Measurements from ENCODE around the gene HRCT1.

Gene HRCT1

DNA sequence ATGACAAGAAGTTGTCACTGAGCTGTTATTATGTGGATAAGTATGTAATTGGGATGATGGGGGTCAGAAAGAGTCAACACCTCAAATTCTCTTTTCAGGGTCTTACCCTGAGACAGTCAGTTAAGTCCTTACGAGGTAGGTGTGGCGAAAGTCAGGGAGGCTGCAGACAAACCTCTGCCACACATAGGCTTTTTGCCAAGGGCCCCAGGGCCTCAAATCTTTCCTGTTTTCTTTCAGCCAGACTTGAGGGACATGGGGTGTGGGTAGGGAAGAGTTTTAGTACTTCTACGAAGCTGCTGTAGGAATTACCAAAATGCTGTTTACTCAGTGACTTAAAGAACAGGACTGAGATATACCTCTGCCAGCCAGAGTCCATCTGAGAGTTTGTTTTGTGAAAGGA, 38.2 kb downstream of the HRCT1 start:
- no peak for DNase-seq (ENCODE audit: low spot score)

DNA sequence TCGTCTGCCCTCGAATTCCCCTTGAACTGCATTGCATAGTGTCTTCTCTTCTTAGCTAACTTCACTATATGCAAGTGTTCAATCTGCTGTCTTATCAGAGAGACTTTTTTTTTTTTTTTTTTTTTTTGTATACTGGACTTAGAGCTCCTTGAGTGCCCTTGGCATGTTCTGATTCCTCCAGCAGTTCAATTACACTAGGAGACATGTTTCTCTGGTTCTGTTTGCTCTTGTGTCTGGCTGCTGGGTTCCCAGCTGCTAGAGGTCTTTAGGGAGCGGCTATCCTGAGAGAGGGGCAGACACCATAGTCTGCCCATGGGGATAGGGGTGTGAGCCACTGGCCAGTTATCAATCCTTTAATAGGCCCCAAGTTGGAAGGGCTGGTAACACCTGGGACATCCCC, 38.8 kb downstream of the HRCT1 start:
- DNase-seq (ENCODE audit: low spot score) = no peak

DNA sequence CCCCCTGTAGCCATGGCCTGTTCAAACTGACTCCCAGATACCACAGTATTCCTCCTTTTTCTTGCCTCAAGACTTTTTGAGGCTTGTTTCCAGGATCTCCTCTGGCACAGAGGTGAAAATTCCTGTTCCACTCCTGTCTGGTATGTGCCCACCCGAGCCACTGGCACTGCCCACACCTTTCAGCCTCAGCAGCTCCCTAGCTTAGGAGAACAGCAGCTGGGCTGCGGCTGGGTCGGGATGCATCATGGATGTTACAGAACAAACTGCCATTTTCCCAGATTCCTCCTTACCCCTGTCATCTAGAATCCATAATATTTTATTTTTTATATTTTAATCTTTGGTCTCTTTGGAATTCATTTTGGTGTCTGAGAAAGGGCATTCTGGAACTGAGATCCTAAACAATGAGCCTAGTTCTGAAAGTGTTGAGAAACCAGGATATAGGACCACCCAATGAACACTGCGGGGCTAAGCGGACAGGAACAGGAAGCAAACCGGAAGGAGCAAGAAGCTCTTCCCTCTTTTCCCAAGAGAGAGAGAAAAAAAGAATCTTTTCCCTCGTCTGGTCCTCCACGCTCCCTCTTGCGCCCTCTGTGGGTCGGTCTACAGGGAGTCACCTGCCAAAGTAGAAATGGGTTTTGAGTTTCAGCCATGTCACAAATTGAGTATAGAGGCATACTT, 39.5 kb downstream of the HRCT1 start:
- DNase-seq (ENCODE audit: low spot score) = peak; percentile 89

DNA sequence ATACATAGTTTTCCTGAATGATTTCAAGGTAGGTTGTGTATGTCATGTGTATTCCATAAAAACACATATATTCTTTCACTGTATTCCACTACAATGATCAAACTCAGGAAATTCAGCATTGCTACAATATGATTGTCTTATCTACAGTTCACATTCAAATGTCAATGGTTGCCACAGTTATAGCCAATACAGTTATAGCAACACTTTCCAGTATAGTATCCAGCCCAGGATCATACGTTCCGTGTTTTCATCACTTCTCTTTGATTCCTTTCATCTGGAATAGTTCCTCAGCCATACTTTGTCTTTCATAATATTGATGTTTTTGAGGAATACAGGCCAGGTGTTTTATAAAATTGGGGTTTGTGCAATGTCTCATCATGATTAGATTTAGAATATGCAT, 42.4 kb downstream of the HRCT1 start:
- no peak for DNase-seq (ENCODE audit: low spot score)

DNA sequence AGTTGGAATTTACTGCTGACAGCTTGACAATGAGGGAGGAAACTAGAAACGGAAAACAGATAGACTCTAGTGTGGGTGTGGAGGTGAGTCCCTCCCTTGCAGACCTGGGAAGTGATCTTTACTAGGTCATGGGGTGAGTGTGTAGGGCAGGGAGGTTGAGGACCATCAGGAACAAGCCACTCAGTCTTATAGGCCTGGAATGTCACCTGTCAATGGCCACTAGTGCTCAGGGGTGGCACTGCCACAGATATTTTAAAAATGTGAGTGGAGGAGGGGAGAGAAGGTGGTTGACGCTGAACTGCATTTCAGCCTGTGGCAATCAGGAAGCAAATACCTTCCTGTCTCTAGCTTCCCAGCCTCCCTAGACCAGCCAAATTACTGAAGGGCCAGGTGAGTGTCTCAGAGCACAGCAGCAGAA, 42.9 kb downstream of the HRCT1 start:
- no peak for DNase-seq (ENCODE audit: low spot score)

DNA sequence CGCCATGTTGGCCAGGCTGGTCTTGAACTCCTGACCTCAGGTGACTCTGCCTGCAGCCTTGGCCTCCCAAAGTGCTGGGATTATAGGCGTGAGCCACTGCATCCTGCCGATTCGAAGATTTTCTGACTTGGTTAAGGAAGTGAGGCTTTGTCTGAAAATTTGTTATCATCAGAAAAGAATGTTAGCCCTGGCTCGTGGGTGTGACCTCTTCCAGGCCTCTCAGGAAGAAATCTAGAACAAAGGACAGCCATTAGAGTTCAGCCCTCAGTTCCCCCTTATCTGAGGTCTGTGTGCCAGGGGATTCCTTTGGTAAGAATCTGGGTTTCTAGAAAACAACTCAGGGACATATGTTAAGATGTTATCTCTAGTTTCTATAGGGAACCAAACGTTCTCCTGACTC, 45.7 kb downstream of the HRCT1 start:
- DNase-seq (ENCODE audit: low spot score) = peak; percentile 50

DNA sequence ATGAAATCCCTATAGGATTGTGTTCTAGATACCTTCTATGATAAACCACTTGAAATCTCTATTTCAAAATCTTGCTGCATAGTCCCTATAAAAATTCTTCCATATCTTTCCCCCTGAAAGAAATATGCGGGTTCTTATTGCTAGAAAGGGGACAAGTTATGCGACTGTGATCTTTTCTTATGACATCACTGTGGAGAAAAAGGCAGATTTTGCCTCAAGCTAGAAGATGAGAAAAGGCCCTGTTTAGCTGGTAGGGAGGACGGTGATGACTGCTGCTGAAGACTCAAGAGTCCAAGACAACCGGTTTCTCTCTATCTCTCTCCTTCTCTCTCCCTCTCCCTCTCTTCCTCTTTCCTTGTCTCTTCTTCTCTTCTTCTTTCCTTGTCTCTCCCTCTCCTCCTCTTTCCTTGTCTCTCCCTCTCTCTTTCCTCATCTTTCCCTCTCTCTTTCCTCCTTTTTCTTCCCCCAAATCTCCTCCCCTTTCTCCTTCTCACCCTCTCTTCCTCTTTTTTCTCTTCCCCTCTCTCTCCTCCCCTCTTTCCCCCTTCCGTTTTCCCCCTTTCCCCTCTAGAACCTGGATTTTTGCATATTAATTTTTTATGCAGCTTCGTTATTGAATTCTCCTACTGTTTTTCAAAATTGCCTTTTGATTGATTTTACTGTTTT, 46.7 kb downstream of the HRCT1 start:
- DNase-seq (ENCODE audit: low spot score) = no peak

DNA sequence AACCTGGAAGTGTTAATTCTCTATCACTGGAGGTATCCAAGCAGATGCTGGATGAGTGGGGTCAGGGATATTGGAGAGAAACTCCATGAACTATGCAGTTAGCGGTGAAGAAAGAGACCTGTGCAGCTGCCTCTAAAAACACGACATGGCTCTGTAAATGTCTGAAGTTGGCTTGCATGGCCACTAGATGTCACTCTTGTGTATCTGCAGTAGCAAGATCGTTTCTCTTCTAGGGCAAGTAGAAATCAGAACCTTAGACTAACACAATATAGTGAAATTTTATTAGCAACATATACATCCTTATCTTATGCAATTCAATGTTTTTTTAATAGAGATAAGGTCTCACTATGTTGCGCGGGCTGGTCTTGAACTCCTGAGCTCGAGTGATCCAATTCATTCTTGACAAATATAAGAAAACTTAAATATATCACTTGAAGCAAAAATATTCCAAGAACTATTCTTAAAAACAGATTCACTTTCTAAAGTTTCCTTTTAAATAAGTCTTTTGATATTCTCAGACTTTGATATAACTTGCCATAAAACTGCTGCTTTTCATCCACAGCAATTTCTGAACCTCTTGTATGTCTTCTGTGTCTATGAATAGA, 49.0 kb downstream of the HRCT1 start:
- peak; percentile 76 for DNase-seq (ENCODE audit: low spot score)

DNA sequence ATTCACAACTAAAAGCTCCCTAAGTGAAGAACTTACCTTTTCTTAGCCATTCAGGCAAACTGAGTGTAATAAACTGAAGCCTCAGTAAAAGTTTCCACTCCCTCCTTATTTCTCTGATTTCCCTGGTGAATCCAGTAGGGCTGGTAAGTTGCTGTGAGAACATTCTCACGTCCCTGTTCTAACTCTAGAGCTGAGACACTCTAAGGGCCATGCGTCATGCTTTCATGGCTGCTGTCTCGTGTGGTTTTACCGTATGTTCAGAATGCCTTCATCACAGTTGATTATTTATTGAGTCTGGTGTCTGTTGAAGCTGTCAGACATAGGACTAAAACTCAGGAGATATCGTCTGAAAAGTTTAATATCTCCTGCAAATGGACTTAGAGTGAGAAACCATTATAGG, 50.6 kb downstream of the HRCT1 start:
- DNase-seq (ENCODE audit: low spot score) = no peak

Measured in GM03348 (cell line).